Measurements from ENCODE around the gene SMIM36. TPM values are rescaled to one million over a fixed set of nuclear protein-coding genes. Genes with fewer than 3 reads are reported as not detected.

SMIM36 gene
- total RNA-seq, 1 donor from 2014 or later = not detected

DNA sequence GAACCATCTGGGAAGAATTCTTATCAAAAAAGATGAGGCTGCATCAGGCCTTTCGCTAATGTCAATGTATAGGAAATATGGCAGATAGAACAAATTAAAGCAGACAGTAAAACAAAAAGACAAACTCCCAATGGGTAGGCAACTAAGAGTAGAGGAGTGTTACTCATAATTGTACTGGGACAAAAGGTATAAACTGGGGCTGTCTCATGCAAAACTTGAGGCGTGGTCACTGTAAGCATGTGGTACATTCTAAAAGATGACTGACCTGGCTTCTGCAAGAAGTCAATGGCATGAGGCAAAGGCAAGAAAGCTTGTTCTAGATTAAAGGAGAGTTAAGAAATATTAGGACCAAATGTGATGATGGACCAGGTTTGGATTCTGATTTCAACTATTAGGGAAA, 26.7 kb downstream of the SMIM36 start:
- no peak for DNase-seq (ENCODE audit: low spot score in 2 of 2)

GRCh38 chr17:55482591-55483389, 28.5 kb downstream of the SMIM36 start:
- DNase-seq (ENCODE audit: low spot score in 2 of 2) = no peak
- no peaks in the 10 kb centered on the region for H3K27me3 ChIP-seq
- no peak overlapping the region for H3K27ac ChIP-seq
- intact Hi-C loops (cut with DNase I) = no loop called here
- H3K4me3 ChIP-seq = no peak overlapping the region
- H3K4me1 ChIP-seq = no peaks in the 10 kb centered on the region
- H3K9me3 ChIP-seq = no peaks in the 10 kb centered on the region
- no peaks in the 10 kb centered on the region for H3K36me3 ChIP-seq
- TF ChIP-seq, protein P1, sequence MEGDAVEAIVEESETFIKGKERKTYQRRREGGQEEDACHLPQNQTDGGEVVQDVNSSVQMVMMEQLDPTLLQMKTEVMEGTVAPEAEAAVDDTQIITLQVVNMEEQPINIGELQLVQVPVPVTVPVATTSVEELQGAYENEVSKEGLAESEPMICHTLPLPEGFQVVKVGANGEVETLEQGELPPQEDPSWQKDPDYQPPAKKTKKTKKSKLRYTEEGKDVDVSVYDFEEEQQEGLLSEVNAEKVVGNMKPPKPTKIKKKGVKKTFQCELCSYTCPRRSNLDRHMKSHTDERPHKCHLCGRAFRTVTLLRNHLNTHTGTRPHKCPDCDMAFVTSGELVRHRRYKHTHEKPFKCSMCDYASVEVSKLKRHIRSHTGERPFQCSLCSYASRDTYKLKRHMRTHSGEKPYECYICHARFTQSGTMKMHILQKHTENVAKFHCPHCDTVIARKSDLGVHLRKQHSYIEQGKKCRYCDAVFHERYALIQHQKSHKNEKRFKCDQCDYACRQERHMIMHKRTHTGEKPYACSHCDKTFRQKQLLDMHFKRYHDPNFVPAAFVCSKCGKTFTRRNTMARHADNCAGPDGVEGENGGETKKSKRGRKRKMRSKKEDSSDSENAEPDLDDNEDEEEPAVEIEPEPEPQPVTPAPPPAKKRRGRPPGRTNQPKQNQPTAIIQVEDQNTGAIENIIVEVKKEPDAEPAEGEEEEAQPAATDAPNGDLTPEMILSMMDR (IDR thresholded peaks at IDR 0.05) = no peak

More for the DNA sequence above, 26.7 kb downstream of the SMIM36 start:
- Histone ChIP-seq H3K9me3 (no peaks in the 10 kb centered on the region), H3K4me1 (no peaks in the 10 kb centered on the region), H3K4me3 (no peak overlapping the region), H3K36me3 (no peaks in the 10 kb centered on the region), H3K27me3 (no peaks in the 10 kb centered on the region), H3K27ac (no peak overlapping the region)
- TF ChIP-seq, protein P1 (IDR thresholded peaks at IDR 0.05) = no peak
- intact Hi-C loops (cut with DNase I) = no loop called here

GRCh38 chr17:55480631-55481315, 30.5 kb downstream of the SMIM36 start:
- Histone ChIP-seq H3K27ac (no peak overlapping the region), H3K4me1 (no peaks in the 10 kb centered on the region), H3K36me3 (no peaks in the 10 kb centered on the region), H3K4me3 (no peak overlapping the region), H3K9me3 (no peaks in the 10 kb centered on the region), H3K27me3 (no peaks in the 10 kb centered on the region)
- DNase-seq (ENCODE audit: low spot score in 2 of 2) = no peak
- intact Hi-C loops (cut with DNase I) = no loop called here
- TF ChIP-seq, protein P1 (IDR thresholded peaks at IDR 0.05) = no peak

GRCh38 chr17:55479903-55480302, 31.3 kb downstream of the SMIM36 start:
- no peak for DNase-seq (ENCODE audit: low spot score in 2 of 2)
- no peak overlapping the region for H3K27ac ChIP-seq
- no peaks in the 10 kb centered on the region for H3K9me3 ChIP-seq
- no peaks in the 10 kb centered on the region for H3K36me3 ChIP-seq
- intact Hi-C loops (cut with DNase I) = no loop called here
- H3K4me3 ChIP-seq = no peak overlapping the region
- no peaks in the 10 kb centered on the region for H3K27me3 ChIP-seq
- H3K4me1 ChIP-seq = no peaks in the 10 kb centered on the region
- TF ChIP-seq, protein P1 (IDR thresholded peaks at IDR 0.05) = no peak

DNA sequence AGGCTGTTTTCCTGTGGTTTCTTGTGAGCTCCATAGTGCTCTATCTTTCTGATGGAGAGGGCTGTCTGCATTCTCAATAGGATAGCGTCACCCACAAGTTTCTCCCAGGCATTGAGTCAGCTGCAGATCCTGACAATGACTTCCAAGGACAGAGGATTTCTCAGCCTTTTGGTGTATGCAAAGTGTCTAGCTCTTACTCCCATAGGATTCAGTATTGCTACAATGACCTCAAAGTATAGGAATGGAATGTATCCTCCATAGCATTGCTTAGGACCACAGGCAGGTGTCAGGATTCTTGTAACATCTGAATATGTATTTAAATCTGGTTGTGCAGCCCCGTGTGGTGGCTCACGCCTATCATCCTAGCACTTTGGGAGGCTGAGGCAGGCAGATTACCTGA, 32.3 kb downstream of the SMIM36 start:
- intact Hi-C loops (cut with DNase I) = no loop called here
- TF ChIP-seq, protein P1 (IDR thresholded peaks at IDR 0.05) = no peak
- no peak for DNase-seq (ENCODE audit: low spot score in 2 of 2)

More for the DNA sequence above, 32.3 kb downstream of the SMIM36 start:
- Histone ChIP-seq H3K9me3 (no peaks in the 10 kb centered on the region), H3K36me3 (no peaks in the 10 kb centered on the region), H3K27ac (no peak overlapping the region), H3K27me3 (no peaks in the 10 kb centered on the region), H3K4me3 (no peak overlapping the region), H3K4me1 (no peaks in the 10 kb centered on the region)

All from ascending aorta (tissue), 2 donors.